Adrenal gland (tissue), 5 donors: Measurements from ENCODE around the gene MCTP1.

Source experiments
- POLR2A ChIP-seq, 2 donors: fragments of 450-650 bp; IDR thresholded peaks; one replicate each; pipeline ENCODE4 v1.6.1; 2017; ENCODE audit warnings: antibody characterized with exemption in 2 of 2, mild to moderate bottlenecking in 2 of 2, moderate library complexity in 1 of 2
- TF ChIP-seq, protein P1 (sequence below), 6 experiments: fragments of 450-650 bp in 4 of 6; fragments of 200-600 bp in 2 of 6; sonication (generic) in 1 of 6; IDR thresholded peaks; 1 replicate in 5 of 6; 2 replicates in 1 of 6; pipeline versions ENCODE4 v1.5.1 to v1.8.0; 2016 to 2021; ENCODE audit warnings: antibody characterized with exemption in 6 of 6, mild to moderate bottlenecking in 2 of 6, moderate library complexity in 1 of 6
- donor health status: DM: no; HTN: no; CAD: no.

DNA sequence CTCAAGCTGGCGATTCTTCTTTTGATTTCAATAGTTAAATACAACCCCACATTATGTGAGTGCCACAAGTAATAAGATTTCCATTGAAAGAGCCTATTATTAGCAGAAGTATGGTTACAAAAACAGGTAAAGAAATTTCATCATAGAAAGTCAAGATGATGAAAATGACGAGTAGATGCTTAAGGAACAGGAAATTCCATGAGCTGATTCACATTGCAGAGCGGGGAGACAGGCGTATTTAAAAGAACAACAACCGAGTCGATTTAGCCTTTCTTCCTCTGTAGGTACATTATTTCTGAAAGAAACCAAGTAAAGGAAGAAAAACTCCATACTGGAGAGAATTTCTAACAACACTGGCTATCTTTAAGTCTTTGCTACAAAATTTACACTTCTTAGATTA is 356.0 kb downstream of the MCTP1 start:
- TF ChIP-seq POLR2A (IDR thresholded peaks at IDR 0.05) = no peak
- TF ChIP-seq, protein P1, sequence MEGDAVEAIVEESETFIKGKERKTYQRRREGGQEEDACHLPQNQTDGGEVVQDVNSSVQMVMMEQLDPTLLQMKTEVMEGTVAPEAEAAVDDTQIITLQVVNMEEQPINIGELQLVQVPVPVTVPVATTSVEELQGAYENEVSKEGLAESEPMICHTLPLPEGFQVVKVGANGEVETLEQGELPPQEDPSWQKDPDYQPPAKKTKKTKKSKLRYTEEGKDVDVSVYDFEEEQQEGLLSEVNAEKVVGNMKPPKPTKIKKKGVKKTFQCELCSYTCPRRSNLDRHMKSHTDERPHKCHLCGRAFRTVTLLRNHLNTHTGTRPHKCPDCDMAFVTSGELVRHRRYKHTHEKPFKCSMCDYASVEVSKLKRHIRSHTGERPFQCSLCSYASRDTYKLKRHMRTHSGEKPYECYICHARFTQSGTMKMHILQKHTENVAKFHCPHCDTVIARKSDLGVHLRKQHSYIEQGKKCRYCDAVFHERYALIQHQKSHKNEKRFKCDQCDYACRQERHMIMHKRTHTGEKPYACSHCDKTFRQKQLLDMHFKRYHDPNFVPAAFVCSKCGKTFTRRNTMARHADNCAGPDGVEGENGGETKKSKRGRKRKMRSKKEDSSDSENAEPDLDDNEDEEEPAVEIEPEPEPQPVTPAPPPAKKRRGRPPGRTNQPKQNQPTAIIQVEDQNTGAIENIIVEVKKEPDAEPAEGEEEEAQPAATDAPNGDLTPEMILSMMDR (IDR thresholded peaks at IDR 0.05) = no peak
